Neural cell (in vitro differentiated cells): ENCODE data around the gene COL24A1. TPM values are rescaled to one million over a fixed set of nuclear protein-coding genes. Genes with fewer than 3 reads are reported as not detected.

Experiments
- H2AFZ ChIP-seq: fragments of 200-600, 300-800 bp; sonication (generic), shearing (Covaris generic); 2 replicates; pipeline ENCODE4 v1.6.0; 2014; ENCODE audit warnings: low read depth, mild to moderate bottlenecking, antibody characterized with exemption, low read length, moderate library complexity
- H3F3A ChIP-seq: fragments of 200-600 bp; shearing (Covaris generic); 2 replicates; pipeline ENCODE4 v1.6.1; 2016; ENCODE audit warnings: mild to moderate bottlenecking, moderate library complexity, mixed read lengths, antibody characterized with exemption, low read length; ENCODE audit not compliant: insufficient read depth, poor library complexity, severe bottlenecking
- H3K27ac ChIP-seq: fragments of 200-600, 300-800 bp; sonication (generic), shearing (Covaris generic); 2 replicates; pipeline ENCODE4 v1.5.1; 2014; ENCODE audit warnings: mild to moderate bottlenecking, low read length, moderate library complexity
- H3K27me3 ChIP-seq: fragments of 300-800, 200-600 bp; sonication (generic), shearing (Covaris generic); 2 replicates; pipeline ENCODE4 v1.6.0; 2014; ENCODE audit warnings: mild to moderate bottlenecking, low read depth, low read length, moderate library complexity; ENCODE audit not compliant: insufficient read depth
- H3K36me3 ChIP-seq: fragments of 300-800, 200-600 bp; sonication (generic), shearing (Covaris generic); 2 replicates; pipeline ENCODE4 v1.5.1; 2014; ENCODE audit warnings: mild to moderate bottlenecking, antibody characterized with exemption, low read length, moderate library complexity; ENCODE audit not compliant: insufficient read depth
- H3K4me2 ChIP-seq: fragments of 300-800, 200-600 bp; sonication (generic), shearing (Covaris generic); 2 replicates; pipeline ENCODE4 v1.6.0; 2014; ENCODE audit warnings: mild to moderate bottlenecking, low read length
- H3K4me3 ChIP-seq: fragments of 300-800, 200-600 bp; sonication (generic), shearing (Covaris generic); 2 replicates; pipeline ENCODE4 v1.5.1; 2014; ENCODE audit warnings: mild to moderate bottlenecking, low read length, moderate library complexity
- H3K79me2 ChIP-seq: fragments of 200-600 bp; shearing (Covaris generic); replicated peaks from 2 replicates; pipeline ENCODE4 v1.6.0; 2014; ENCODE audit warnings: mild to moderate bottlenecking, low read length, moderate library complexity; ENCODE audit not compliant: insufficient read depth
- H3K9ac ChIP-seq: fragments of 300-800, 200-600 bp; sonication (generic), shearing (Covaris generic); 2 replicates; pipeline ENCODE4 v1.6.1; 2016; ENCODE audit warnings: mild to moderate bottlenecking, low read length, mixed read lengths
- H3K9me2 ChIP-seq: fragments of 200-600 bp; shearing (Covaris generic); 2 replicates; pipeline ENCODE4 v1.6.1; 2016; ENCODE audit warnings: mild to moderate bottlenecking, low read length, mixed read lengths; ENCODE audit not compliant: insufficient read depth
- H3K9me3 ChIP-seq: fragments of 200-600, 300-800 bp; sonication (generic), shearing (Covaris generic); 2 replicates; pipeline ENCODE4 v1.6.1; 2016; ENCODE audit warnings: mild to moderate bottlenecking, mixed run types, low read length, moderate library complexity, mixed read lengths
- H4K20me1 ChIP-seq: fragments of 200-600 bp; shearing (Covaris generic); 2 replicates; pipeline ENCODE4 v1.6.1; 2016; ENCODE audit warnings: mild to moderate bottlenecking, mixed run types; ENCODE audit not compliant: insufficient read depth
- CTCF ChIP-seq: fragments of 450-650 bp; IDR thresholded peaks from 2 replicates; pipeline ENCODE4 v1.5.1; 2014; ENCODE audit warnings: antibody characterized with exemption, mild to moderate bottlenecking, moderate library complexity; ENCODE audit not compliant: poor library complexity, severe bottlenecking
- EP300 ChIP-seq: fragments of 450-650 bp; conservative IDR thresholded peaks from 2 replicates; pipeline ENCODE4 v1.6.1; 2014; ENCODE audit warnings: antibody characterized with exemption, mild to moderate bottlenecking, moderate library complexity; ENCODE audit not compliant: poor library complexity, severe bottlenecking
- EZH2 ChIP-seq: fragments of 200-600, 300-800 bp; shearing (Covaris generic), sonication (generic); IDR thresholded peaks from 2 replicates; pipeline ENCODE4 v1.6.1; 2014; ENCODE audit warnings: antibody characterized with exemption, low read length, borderline replicate concordance, mild to moderate bottlenecking; ENCODE audit not compliant: insufficient read depth, poor library complexity, severe bottlenecking
- MXI1 ChIP-seq: fragments of 450-650 bp; conservative IDR thresholded peaks from 2 replicates; pipeline ENCODE4 v1.6.1; 2014; ENCODE audit warnings: antibody characterized with exemption, mild to moderate bottlenecking; ENCODE audit not compliant: poor library complexity, severe bottlenecking
- POLR2AphosphoS5 ChIP-seq: IDR thresholded peaks from 2 replicates; pipeline ENCODE4 v1.6.1; 2012
- RAD21 ChIP-seq: fragments of 450-650 bp; conservative IDR thresholded peaks from 2 replicates; pipeline ENCODE4 v1.6.1; 2014; ENCODE audit warnings: antibody characterized with exemption, mild to moderate bottlenecking, moderate library complexity
- REST ChIP-seq: IDR thresholded peaks from 2 replicates; pipeline ENCODE4 v1.6.1; 2012; ENCODE audit warnings: borderline replicate concordance
- SMC3 ChIP-seq: fragments of 450-650 bp; conservative IDR thresholded peaks from 2 replicates; pipeline ENCODE4 v1.6.1; 2014; ENCODE audit warnings: antibody characterized with exemption, mild to moderate bottlenecking, moderate library complexity; ENCODE audit not compliant: poor library complexity
- TAF1 ChIP-seq: IDR thresholded peaks from 2 replicates; pipeline ENCODE4 v1.6.1; 2012; ENCODE audit warnings: low read depth
- polyA plus RNA-seq: library from polyadenylated mRNA; depleted of rRNA; stranded (reverse); fragments of >200 nt; gene quantifications from 2 replicates; pipeline ENCODE4 v1.2.3, GENCODE V29; 2014

COL24A1 gene
- polyA plus RNA-seq, 1 donor from 2014 or later: 0.19 TPM

GRCh38 chr1:85830837-85831236 lies 325.7 kb downstream of the COL24A1 start:
- no peaks in the 10 kb centered on the region for H3K9me3 ChIP-seq
- H3K27me3 ChIP-seq: no peaks in the 10 kb centered on the region
- H3K27ac ChIP-seq: no peak overlapping the region
- no peaks in the 10 kb centered on the region for H4K20me1 ChIP-seq
- no peaks in the 10 kb centered on the region for H3F3A ChIP-seq
- TF ChIP-seq MXI1 (no peak), REST (no peak), EZH2 (no peak), TAF1 (no peak), SMC3 (no peak), EP300 (no peak), CTCF (no peak), POLR2AphosphoS5 (no peak), RAD21 (no peak)
- no peaks in the 10 kb centered on the region for H3K36me3 ChIP-seq
- H3K4me3 ChIP-seq: no peak overlapping the region
- H2AFZ ChIP-seq: no peak overlapping the region
- H3K9me2 ChIP-seq: no peaks in the 10 kb centered on the region
- no peak overlapping the region for H3K4me2 ChIP-seq
- no peaks in the 10 kb centered on the region for H3K79me2 ChIP-seq
- no peak overlapping the region for H3K9ac ChIP-seq

- no peak overlapping the region for H3K4me3 ChIP-seq
- H3K4me2 ChIP-seq: no peak overlapping the region
- H4K20me1 ChIP-seq: no peaks in the 10 kb centered on the region
- H3K79me2 ChIP-seq: no peaks in the 10 kb centered on the region
- TF ChIP-seq RAD21: no peak
- TF ChIP-seq CTCF: no peak
- no peak for TF ChIP-seq EP300
- no peak for TF ChIP-seq MXI1
- no peak for TF ChIP-seq EZH2
- TF ChIP-seq REST: no peak
- no peak for TF ChIP-seq TAF1
- TF ChIP-seq SMC3: no peak
- TF ChIP-seq POLR2AphosphoS5: no peak
- no peaks in the 10 kb centered on the region for H3K27me3 ChIP-seq
- H2AFZ ChIP-seq: no peak overlapping the region
- H3F3A ChIP-seq: no peaks in the 10 kb centered on the region
- H3K9ac ChIP-seq: no peak overlapping the region
- H3K9me2 ChIP-seq: no peaks in the 10 kb centered on the region
- H3K27ac ChIP-seq: no peak overlapping the region
- H3K9me3 ChIP-seq: no peaks in the 10 kb centered on the region
- H3K36me3 ChIP-seq: no peaks in the 10 kb centered on the region
These were observed 332.3 kb downstream of the COL24A1 start for GRCh38 chr1:85824066-85824840.
